ENCODE data around the gene CNFN. TPM values are rescaled to one million over a fixed set of nuclear protein-coding genes. Genes with fewer than 3 reads are reported as not detected.

CNFN gene
- total and polyA plus RNA-seq, 2 donors (not counting 1 experiment from before 2014, with no cell fraction given) = not detected

- peak; percentile 98 to 99 for DNase-seq (ENCODE audit: low read depth in 2 of 2)
Observed at GRCh38 chr19:42396381-42397262, 6.5 kb upstream of the CNFN start.

GRCh38 chr19:42394751-42395150 lies 4.7 kb upstream of the CNFN start:
- Histone ChIP-seq H3K4me2 (ENCODE audit: extremely low read depth, insufficient read depth, low read length) (no peak overlapping the region), H3K27me3 (ENCODE audit: control insufficient read depth, insufficient read depth, low read length) (peaks cover 16% of the 10 kb centered on the region), H3K79me2 (ENCODE audit: control insufficient read depth, insufficient read depth, low read length) (peaks cover 2% of the 10 kb centered on the region), H2AFZ (ENCODE audit: low read length) (no peak overlapping the region), H3K4me1 (ENCODE audit: control insufficient read depth, extremely low read depth, insufficient read depth, low read length) (peaks cover 4% of the 10 kb centered on the region), H4K20me1 (ENCODE audit: control insufficient read depth, extremely low read depth, insufficient read depth, low read length) (no peaks in the 10 kb centered on the region), H3K27ac (ENCODE audit: insufficient read depth, low read length) (no peak overlapping the region), H3K4me3 (replicated peaks in 1 of 4; ENCODE audit: control extremely low read depth in 1 of 4, insufficient read depth in 1 of 4, low read depth in 3 of 4, low read length in 4 of 4) (no peak overlapping the region), H3K9ac (ENCODE audit: insufficient read depth, low read length) (no peak overlapping the region), H3K36me3 (ENCODE audit: control insufficient read depth, insufficient read depth, low read length) (no peaks in the 10 kb centered on the region), H3K9me3 (ENCODE audit: control insufficient read depth, insufficient read depth, low read depth, low read length) (no peaks in the 10 kb centered on the region)
- TF ChIP-seq CTCF (conservative IDR thresholded peaks at IDR 0.05 in 1 of 2, IDR thresholded peaks at IDR 0.05 in 1 of 2; ENCODE audit: low read depth in 1 of 2, low read length in 2 of 2) = no peak
- TF ChIP-seq EZH2 (IDR thresholded peaks at IDR 0.05; ENCODE audit: low read length, missing control alignments) = no peak
- no peak for DNase-seq (ENCODE audit: low read depth in 2 of 2)

More at GRCh38 chr19:42396381-42397262, 6.5 kb upstream of the CNFN start:
- peak overlapping the region; percentile 86 for H3K27ac ChIP-seq (ENCODE audit: insufficient read depth, low read length)
- H3K4me1 ChIP-seq (ENCODE audit: control insufficient read depth, extremely low read depth, insufficient read depth, low read length) = peaks cover 6% of the 10 kb centered on the region
- peaks cover 2% of the 10 kb centered on the region for H3K79me2 ChIP-seq (ENCODE audit: control insufficient read depth, insufficient read depth, low read length)
- no peaks in the 10 kb centered on the region for H3K9me3 ChIP-seq (ENCODE audit: control insufficient read depth, insufficient read depth, low read depth, low read length)
- H4K20me1 ChIP-seq (ENCODE audit: control insufficient read depth, extremely low read depth, insufficient read depth, low read length) = no peaks in the 10 kb centered on the region
- peak overlapping the region; percentile 95 for H2AFZ ChIP-seq (ENCODE audit: low read length)
- H3K9ac ChIP-seq (ENCODE audit: insufficient read depth, low read length) = peak overlapping the region; percentile 64
- TF ChIP-seq EZH2 (IDR thresholded peaks at IDR 0.05; ENCODE audit: low read length, missing control alignments) (no peak), CTCF (conservative IDR thresholded peaks at IDR 0.05 in 1 of 2, IDR thresholded peaks at IDR 0.05 in 1 of 2; ENCODE audit: low read depth in 1 of 2, low read length in 2 of 2) (no peak)
- no peaks in the 10 kb centered on the region for H3K27me3 ChIP-seq (ENCODE audit: control insufficient read depth, insufficient read depth, low read length)
- peak overlapping the region; percentile 94 for H3K4me2 ChIP-seq (ENCODE audit: extremely low read depth, insufficient read depth, low read length)
- H3K4me3 ChIP-seq (replicated peaks in 1 of 4; ENCODE audit: control extremely low read depth in 1 of 4, insufficient read depth in 1 of 4, low read depth in 3 of 4, low read length in 4 of 4) = peak overlapping the region; percentile 64 to 79 (median 73)
- H3K36me3 ChIP-seq (ENCODE audit: control insufficient read depth, insufficient read depth, low read length) = no peaks in the 10 kb centered on the region

- Histone ChIP-seq H3K9me3 (ENCODE audit: control insufficient read depth, insufficient read depth, low read depth, low read length) (no peaks in the 10 kb centered on the region), H3K4me3 (replicated peaks in 1 of 4; ENCODE audit: control extremely low read depth in 1 of 4, insufficient read depth in 1 of 4, low read depth in 3 of 4, low read length in 4 of 4) (no peak overlapping the region), H3K4me1 (ENCODE audit: control insufficient read depth, extremely low read depth, insufficient read depth, low read length) (no peaks in the 10 kb centered on the region), H3K4me2 (ENCODE audit: extremely low read depth, insufficient read depth, low read length) (no peak overlapping the region), H3K36me3 (ENCODE audit: control insufficient read depth, insufficient read depth, low read length) (no peaks in the 10 kb centered on the region), H3K79me2 (ENCODE audit: control insufficient read depth, insufficient read depth, low read length) (no peaks in the 10 kb centered on the region), H3K9ac (ENCODE audit: insufficient read depth, low read length) (no peak overlapping the region), H4K20me1 (ENCODE audit: control insufficient read depth, extremely low read depth, insufficient read depth, low read length) (no peaks in the 10 kb centered on the region), H2AFZ (ENCODE audit: low read length) (no peak overlapping the region), H3K27ac (ENCODE audit: insufficient read depth, low read length) (no peak overlapping the region), H3K27me3 (ENCODE audit: control insufficient read depth, insufficient read depth, low read length) (peaks cover 19% of the 10 kb centered on the region)
- no peak for DNase-seq (ENCODE audit: low read depth in 2 of 2)
- TF ChIP-seq EZH2 (IDR thresholded peaks at IDR 0.05; ENCODE audit: low read length, missing control alignments) = no peak
Observed at GRCh38 chr19:42392165-42392564, 2.1 kb upstream of the CNFN start.

Measured in fibroblast of lung (primary cell).